BE2C (cell line): Measurements from ENCODE around the gene TANC1.

Source experiments
- DNase-seq: peaks from one replicate; pipeline ENCODE4 v3.0.0-alpha.2; 2020
- H3K27me3 ChIP-seq: fragments of 250-450 bp; sonication (Bioruptor Pico); 2 replicates; pipeline ENCODE4 v1.5.1; 2020; ENCODE audit warnings: mild to moderate bottlenecking
- H3K36me3 ChIP-seq: fragments of 250-450 bp; sonication (Bioruptor Pico); 2 replicates; pipeline ENCODE4 v1.5.1; 2020; ENCODE audit warnings: mild to moderate bottlenecking
- H3K4me1 ChIP-seq: fragments of 250-450 bp; sonication (Bioruptor Pico); 2 replicates; pipeline ENCODE4 v1.5.1; 2020
- H3K4me3 ChIP-seq: 2 replicates; pipeline ENCODE4 v1.5.1; 2011; ENCODE audit warnings: low read depth, low read length
- H3K9me3 ChIP-seq: fragments of 250-450 bp; sonication (Bioruptor Pico); 2 replicates; pipeline ENCODE4 v1.5.1; 2020
- CTCF ChIP-seq: IDR thresholded peaks from 2 replicates; pipeline ENCODE4 v1.5.1; 2012; ENCODE audit warnings: mild to moderate bottlenecking, low read depth, low read length

The TANC1 gene

GRCh38 chr2:158963071-158963470 lies 5.4 kb upstream of the TANC1 start:
- DNase-seq, result no peak
- TF ChIP-seq CTCF, result no peak

DNA sequence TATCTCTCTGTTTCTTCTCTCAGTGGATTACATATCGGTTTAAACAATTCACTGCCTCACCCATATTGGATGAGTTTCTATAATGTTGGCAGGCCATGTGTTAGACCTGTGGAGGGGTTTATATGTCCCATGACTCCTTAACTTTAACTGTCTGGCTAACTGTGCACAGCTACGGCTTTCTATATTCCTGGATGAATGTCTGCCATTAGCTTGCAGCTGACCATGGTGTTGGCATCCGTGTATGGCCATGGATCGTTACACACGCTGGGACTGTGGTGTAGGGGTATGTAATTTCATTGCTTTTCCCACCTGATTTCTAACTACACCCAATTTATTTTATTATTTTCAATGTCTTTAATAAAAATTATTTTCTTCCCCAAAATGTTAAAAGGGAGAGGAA lies 3.3 kb upstream of the TANC1 start:
- DNase-seq, result no peak
- no peaks in the 10 kb centered on the region for H3K36me3 ChIP-seq
- H3K4me3 ChIP-seq, result no peak overlapping the region
- H3K4me1 ChIP-seq, result no peaks in the 10 kb centered on the region
- H3K9me3 ChIP-seq, result no peaks in the 10 kb centered on the region
- H3K27me3 ChIP-seq, result no peaks in the 10 kb centered on the region
- no peak for TF ChIP-seq CTCF

More at GRCh38 chr2:158963071-158963470, 5.4 kb upstream of the TANC1 start:
- no peaks in the 10 kb centered on the region for H3K4me1 ChIP-seq
- H3K27me3 ChIP-seq, result no peaks in the 10 kb centered on the region
- H3K36me3 ChIP-seq, result no peaks in the 10 kb centered on the region
- H3K4me3 ChIP-seq, result no peak overlapping the region
- no peaks in the 10 kb centered on the region for H3K9me3 ChIP-seq

DNA sequence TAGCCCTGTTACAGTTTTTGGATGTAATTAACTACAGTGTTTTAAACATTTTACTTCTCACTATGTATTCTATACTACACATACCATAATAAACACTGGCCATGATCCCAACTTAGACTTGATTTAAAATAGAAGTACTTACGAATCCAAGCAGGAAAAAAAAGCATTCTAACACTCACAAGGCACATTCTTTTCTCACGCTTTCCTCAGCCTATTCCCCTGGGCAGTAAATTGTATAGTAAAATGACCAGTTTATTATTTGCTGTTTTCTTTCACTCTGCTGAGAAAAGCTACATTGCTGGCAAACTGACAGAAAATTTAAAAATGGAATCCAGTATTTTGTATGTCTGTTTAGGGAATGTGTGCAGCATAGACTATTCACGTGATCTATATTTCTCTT lies 2.8 kb upstream of the TANC1 start:
- Histone ChIP-seq H3K27me3 (no peaks in the 10 kb centered on the region), H3K4me3 (no peak overlapping the region), H3K4me1 (no peaks in the 10 kb centered on the region), H3K36me3 (no peaks in the 10 kb centered on the region), H3K9me3 (no peaks in the 10 kb centered on the region)
- no peak for DNase-seq
- no peak for TF ChIP-seq CTCF

DNA sequence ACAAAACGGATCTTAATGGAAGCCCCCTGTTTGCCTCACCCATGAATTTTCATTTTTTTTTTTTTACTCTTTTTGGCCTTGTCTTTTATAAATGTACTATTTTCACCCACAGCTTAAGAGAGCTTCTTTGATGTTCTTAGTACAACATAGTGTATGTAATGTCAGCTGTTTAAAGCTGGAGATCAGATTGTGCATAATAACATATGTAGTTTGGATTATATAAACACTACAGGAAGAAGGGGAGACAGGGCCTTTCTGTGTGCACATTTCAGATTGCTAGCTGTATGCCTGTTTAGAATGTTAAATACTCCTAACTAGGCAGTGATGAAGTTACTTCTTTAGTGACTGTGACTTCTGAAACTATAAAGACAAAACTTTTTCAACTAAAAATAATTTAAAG lies 2.1 kb upstream of the TANC1 start:
- H3K4me1 ChIP-seq, result no peaks in the 10 kb centered on the region
- no peaks in the 10 kb centered on the region for H3K36me3 ChIP-seq
- DNase-seq, result no peak
- no peaks in the 10 kb centered on the region for H3K27me3 ChIP-seq
- H3K4me3 ChIP-seq, result no peak overlapping the region
- no peak for TF ChIP-seq CTCF
- H3K9me3 ChIP-seq, result no peaks in the 10 kb centered on the region

DNA sequence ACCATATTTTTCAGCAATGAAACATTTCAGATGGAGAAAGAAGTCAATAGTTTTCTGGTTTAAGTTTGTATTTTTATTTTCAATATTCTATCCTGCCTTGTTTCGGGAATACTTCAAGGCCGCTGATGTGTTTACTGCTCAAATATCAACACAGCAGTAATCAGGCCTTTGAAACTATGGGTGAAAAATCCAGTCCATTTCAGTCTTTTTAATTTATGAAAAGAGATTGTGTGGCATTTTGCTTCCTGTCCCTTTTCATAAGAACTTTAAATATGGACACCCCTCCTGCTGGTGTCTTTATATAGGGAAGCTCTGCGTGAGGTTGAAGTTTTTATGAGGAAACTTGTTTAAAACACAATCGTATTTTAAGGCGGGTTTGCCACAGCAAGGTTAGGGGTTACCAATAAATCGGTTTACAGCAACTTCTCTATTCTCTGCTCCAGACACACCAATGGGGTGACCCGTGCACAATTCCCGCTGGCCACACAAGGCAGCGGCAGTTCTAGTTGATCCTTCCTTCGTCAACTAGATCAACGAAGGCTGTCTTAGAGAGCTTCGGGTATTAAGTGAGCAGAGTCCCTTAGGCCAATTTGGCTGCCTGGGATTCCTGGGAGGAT lies 1.2 kb upstream of the TANC1 start:
- peak; percentile 15 for DNase-seq
- Histone ChIP-seq H3K4me3 (peak overlapping the region; percentile 86), H3K4me1 (no peaks in the 10 kb centered on the region), H3K36me3 (no peaks in the 10 kb centered on the region), H3K9me3 (no peaks in the 10 kb centered on the region), H3K27me3 (no peaks in the 10 kb centered on the region)
- 0 out of 2 replicates have a peak, but pooled peaks have one; percentile 3 for TF ChIP-seq CTCF

DNA sequence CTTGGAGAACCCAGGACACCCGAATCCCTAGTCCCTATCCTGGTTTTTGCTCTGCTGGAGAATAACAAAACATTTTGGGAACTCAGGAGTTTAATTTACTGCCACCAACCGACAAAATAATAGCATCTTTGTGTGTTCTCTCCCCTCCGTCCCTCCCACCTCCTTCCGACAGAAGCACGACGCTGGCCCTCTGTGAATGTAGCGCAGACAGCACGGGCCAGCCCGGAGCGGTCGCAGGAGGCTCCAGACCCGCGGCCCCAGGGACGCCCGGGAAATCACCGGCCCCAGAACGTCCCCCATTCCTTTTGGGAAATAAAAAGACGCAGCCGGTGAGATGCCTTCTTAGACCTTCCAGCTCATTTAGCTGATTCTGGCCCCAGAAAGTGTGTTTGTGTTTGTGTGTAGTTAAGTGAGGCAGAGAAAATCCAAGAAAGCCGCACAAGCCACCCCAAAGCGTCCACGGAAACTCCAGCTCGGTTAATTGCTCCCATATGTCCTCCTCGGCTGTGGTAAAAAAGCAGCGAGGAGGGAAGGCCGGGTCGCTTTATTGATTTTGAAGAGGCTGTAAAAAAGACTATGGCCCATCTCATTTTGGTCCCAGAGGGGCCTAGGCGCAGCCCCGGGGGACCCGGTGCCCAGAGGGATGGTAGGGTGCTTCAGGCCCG lies 577 bp upstream of the TANC1 start:
- Histone ChIP-seq H3K4me1 (no peaks in the 10 kb centered on the region), H3K36me3 (no peaks in the 10 kb centered on the region), H3K4me3 (peak overlapping the region; percentile 86), H3K27me3 (no peaks in the 10 kb centered on the region), H3K9me3 (no peaks in the 10 kb centered on the region)
- peak; percentile 55 for DNase-seq
- no peak for TF ChIP-seq CTCF
